COR-L47 (cell line): ENCODE data around the gene AMPD3.

Experiments used
- DNase-seq: peaks from one replicate; lab custom pipeline; 2025; lab: John Stamatoyannopoulos, UW

Gene AMPD3

DNA sequence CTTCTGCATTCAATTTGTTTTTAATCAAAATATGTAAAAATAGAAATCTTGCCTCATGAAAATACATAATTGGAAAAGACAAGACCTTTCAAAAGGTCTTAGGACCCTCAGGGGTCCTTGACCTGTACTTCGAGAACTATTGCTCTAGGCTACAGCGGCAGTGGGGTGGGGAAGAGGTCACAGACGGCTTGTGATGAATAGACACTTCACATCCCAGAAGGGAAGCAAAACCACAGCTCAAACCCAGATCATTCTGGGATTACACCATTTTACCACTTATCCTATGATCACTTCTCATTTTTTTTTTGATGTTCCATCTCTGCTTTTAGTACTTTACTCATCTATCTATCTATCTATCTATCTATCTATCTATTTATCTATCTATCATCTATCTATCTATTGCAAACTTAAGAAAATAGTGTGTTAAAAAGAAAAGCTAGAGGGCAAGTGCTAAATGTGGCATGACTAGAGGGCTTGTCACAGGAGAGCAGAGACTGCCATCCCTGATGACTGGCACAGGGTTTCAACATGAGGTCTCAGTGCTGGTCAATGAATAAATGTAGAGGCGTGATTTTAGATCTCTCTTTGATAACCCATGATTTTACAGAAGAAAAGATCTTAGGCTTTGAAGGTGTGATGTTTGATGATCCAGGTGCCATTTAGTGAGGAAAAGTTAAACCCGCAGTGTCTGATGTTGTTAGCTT lies 48.9 kb downstream of the AMPD3 start:
- no peak for DNase-seq

DNA sequence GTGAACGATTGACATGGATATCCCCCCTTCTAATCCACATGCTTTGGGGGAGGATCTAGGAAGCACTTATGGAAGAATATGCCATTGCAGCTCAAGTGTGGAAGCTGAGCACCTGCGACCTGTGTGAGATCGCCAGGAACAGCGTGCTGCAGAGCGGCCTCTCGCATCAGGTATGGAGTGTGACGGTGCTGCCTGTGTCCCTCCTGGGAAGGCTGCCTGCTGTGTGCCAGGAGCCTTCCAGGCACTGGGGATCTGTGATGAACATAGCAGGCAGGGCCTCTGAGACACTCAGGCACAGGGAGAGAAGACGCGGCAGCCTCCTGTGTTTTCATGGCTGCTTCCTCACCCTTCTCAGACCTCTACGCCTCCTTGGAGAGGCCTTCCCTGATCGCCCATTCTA lies 49.4 kb downstream of the AMPD3 start:
- no peak for DNase-seq

DNA sequence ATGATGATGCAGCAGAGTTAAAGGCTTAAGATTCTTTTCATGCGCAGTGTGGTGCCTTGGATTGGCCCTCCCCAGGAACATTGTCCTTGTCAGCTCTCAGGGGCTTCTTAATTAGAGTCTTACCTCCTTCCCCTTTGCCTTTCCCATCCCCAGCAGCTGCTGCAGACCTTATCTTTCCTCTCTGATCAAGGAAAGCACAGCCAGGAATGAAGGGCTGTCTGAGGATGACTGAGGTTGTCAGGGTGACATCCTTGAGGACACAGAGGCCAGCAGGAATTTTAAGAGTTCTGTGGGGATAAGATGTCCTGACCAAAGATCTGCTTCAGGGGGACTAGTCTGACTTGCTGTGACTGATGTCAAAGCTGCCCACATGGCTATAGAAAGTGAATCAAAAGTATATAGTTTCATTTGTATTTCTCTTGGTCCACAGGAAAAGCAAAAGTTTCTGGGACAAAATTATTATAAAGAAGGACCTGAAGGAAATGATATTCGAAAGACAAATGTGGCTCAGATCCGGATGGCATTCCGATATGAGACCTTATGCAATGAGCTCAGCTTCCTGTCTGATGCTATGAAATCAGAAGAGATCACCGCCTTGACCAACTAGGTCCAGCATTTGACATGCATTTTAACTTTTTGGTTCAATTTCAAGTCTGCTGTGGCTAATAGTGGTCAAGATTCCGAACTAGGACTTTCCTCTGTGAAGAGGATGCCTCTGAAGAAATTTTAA lies 50.4 kb downstream of the AMPD3 start:
- no peak for DNase-seq

DNA sequence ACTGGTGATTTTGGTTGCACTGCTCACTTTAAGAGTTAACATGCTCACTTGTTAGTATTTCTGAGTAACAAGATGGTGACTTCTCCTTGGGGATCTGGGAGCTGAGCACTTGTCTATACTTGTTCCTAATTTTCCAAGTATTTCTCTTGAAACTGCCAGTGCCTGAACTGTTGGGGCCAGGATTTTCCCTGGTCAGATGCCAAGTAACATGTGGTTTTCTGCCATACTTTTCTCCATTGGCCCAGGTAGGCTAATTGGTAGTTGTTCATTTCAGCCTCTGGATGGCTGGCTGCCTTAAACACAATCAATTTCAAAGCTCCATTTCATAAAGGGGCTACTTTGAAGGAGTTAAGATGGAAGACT lies 50.9 kb downstream of the AMPD3 start:
- DNase-seq = no peak

DNA sequence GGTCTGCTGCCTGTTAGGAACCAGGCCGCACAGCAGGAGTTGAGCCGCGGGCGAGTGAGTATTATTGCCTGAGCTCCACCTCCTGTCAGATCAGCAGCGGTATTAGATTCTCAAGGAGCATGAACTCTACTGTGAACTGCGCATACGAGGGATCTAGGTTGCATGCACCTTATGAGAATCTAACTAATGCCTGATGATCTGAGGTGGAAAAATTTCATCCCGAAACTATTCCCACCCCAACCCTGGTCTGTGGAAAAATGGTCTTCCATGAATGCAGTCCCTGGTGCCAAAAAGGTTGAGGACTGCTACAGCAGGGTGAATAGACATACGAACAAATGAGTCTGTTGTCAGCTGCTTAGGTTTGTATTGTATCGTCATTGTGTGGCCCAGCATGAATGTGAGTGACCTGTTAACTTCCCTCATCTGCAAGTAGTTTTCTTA lies 56.1 kb downstream of the AMPD3 start:
- DNase-seq = no peak

DNA sequence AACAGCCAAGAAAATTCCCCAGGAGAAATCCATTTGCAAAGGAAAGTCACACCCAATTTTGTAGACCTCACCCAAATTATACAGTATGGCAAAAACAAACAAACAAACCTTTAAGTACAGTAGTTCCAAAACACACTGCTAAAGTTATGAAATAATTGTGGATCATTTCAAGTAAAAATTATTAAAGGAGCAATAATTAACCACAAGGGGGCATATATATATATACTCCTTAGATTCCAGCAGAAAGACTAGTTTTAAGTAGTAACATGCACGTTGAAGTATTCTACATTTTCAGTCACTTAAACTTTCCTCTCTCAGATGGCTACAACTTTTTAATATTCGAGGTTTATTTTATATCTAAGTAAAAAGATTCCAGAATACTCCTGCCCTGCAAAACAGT lies 59.1 kb downstream of the AMPD3 start:
- peak; percentile 6 for DNase-seq

DNA sequence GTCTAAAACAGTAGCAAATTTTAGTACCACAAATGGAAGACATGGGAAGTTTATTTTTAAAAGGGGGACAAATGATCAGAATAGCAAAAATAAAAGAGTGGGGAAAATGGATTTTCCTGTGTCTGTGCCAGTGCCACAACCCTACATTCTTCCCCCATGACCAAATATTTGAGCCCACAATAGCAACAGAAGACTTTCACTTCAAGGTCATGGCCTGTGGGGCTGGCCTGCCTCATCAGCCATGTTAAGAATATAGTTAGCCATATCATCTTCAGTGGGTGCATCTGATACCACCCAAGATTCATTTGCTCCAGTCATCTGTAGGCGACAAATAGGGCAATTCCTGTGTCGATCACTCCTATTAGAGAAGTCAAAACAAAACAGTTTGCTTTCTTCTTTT lies 59.6 kb downstream of the AMPD3 start:
- DNase-seq = no peak

DNA sequence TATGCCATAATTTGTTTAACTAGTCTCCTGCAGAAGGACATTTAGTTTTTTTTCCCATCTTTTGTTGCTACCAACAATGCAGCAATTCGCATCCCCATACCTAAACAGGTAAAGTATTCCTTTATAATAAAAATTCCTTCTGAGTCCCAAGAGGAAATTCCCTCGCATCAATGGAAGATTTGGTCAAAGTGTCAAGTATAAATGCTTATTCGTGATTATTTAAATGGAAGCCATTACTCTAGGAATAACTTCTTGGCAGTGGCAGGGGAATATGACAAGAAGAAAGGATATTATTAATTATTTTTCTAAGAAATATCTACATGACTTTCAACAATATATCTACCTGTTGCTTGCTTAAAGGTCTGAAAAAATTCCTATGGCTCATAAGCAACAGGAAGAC lies 60.4 kb downstream of the AMPD3 start:
- DNase-seq = no peak

DNA sequence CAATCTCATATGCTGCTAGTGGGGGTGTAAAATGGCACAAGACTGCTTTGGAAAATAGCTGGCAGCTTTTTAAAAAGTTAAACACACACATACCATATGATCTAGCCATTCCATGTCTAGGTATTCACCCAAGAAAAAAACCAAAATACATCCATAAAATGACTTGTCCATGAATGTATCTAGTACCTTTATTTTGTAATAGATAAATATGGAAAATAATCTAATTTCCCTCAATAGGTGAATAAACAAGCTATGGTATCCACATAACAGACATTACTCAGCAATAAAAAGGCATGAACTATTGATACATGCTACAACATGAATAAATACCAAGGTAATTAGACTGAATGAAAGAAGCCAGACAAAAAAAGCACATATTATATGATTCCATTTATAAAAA lies 63.1 kb downstream of the AMPD3 start:
- no peak for DNase-seq

DNA sequence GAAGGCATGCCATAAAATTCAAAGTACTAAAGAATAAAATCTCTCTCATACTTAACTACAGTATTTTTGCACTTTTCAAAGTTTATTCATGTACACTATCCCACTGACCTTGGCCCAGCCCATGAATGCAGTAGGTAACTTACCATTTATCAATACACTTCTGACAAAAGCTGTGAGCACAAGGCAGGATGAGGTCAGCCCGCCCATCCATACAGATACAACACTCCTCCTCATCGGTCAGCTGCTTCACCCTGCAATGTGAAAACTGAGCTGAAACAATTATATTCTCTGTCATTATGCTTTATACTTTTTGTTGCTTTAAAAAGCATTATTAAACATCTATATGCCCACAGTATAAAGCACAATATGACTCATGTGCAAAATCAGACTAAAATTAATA lies 63.8 kb downstream of the AMPD3 start:
- no peak for DNase-seq

DNA sequence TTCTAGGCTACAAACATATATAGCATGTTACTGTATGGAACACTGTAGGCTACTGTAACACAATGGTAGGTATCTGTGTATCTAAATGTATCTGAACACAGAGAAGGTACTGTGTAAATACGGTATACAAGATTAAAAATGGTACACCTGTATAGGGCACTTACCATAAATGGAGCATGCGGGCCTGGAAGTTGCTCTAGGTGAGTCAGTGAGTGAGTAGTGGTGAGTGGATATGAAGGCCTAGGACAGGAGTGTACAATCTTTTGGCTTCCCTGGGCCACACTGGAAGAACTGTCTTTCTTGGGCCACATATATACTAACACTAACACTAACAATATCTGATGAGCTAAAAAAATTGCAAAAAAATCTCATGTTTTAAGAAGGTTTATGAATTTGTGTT lies 64.6 kb downstream of the AMPD3 start:
- no peak for DNase-seq

DNA sequence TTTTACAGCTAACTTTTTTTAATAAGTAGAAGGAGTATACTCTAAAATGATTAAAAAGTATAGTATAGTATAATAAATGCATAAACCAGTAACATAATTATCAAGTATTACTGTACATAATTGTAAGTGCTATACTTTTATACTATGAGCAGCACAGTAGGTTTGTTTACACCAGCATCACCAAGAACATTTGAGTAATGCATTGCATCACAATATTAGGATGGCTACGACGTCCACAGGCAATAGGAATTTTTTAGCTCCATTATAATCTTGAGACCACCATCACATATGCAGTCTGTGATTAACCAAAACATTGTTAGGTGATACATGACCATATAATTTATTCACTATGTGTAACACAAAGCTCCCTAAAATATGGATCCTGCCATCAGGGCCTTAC lies 65.5 kb downstream of the AMPD3 start:
- DNase-seq = no peak

DNA sequence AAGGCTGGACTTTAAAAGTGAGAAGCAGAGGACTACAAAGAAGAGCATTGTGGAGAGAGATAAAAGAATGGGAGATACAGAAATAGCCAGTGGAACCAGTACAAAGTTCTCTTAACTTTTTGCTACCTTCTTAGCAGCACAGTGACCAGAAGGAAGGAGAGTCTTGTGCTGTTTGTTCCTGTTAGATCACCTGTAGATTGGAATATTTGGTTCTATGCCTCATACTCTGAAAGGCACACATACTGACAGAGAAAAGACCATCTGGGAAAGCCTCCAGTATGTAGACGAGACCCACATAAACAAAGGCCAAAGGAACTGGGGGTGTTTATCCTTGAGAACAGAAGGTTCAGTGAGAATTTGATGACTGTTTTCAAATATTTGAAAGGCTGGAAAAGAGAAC lies 67.2 kb downstream of the AMPD3 start:
- DNase-seq = no peak

DNA sequence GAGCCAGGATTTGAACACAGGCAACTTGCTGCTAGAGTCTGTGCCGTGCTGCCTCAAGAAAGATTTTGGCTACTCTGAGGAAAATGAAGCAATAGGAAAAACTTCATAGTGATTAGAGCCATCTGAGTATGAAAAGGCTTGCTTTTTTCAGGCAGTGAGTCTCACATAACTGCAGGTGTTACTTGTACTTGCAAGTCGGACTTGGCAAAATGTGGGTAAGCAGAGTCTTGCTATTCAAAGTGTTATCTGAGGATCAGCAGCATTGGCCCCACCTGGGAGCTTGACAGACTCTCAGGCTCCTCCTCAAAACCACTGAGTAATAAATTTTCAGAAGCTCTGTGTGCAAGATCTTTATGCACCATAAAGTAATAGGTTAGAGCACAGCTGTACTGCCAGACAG lies 67.9 kb downstream of the AMPD3 start:
- no peak for DNase-seq

DNA sequence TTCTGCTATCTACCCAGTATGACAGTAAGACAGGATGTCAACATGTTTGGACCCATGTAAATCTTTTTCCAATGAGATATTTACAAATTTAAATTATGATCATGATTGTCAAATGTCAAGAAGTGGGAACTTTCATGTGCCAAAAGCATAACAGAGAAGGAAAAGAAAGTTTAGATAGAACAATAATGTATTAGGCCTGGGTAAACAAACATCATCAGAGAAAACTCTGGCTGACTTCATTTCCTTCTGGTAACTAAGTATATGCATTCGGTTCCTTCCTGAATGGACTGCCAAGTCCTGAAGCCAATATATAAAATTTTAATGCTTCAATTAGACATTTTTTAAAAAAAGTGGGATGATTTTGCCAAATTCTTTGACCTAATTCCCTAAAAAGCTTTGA lies 69.4 kb downstream of the AMPD3 start:
- DNase-seq = no peak

DNA sequence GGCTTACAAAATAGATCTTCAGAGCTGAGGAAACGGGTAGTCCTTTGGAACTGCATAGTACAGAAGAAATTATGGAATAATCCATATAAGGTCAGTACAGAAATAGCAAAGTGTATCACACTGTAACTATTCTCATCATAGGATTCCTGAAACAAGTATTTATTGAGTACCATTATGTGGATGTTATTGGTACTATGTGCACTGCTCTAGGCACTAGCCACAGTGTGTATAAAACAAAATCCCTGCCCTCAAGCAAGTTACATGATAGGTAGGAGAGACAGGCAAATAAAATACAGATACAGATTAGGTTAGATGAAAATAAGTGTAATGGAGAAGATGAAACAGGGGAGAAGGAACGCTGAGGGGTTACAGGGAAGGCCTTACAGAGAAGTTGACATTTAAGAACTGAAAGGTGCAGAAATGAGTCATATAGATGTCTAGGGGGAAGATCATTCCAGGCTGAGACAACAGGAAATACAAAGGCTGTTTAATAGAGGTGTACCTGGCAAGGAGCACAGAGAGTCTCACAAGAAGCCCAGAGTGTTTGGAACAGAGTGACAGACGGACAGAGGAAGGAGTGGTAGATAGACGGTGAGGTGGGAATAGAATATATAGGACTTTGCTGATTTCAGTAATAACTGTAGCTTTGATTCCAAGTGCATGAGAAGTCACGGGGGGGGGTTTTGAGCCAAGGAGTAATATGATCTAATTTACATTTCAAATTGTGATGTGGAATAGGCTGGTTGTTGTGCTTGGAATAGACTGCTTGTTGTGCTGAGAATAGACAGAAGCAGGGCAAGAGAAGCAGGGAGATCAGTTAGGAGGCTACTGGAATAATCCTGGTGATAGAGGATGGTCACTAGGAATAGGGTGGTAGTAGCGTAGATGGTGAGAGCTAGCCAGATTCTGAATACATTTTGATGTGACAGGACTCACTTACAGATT lies 72.2 kb downstream of the AMPD3 start:
- no peak for DNase-seq

DNA sequence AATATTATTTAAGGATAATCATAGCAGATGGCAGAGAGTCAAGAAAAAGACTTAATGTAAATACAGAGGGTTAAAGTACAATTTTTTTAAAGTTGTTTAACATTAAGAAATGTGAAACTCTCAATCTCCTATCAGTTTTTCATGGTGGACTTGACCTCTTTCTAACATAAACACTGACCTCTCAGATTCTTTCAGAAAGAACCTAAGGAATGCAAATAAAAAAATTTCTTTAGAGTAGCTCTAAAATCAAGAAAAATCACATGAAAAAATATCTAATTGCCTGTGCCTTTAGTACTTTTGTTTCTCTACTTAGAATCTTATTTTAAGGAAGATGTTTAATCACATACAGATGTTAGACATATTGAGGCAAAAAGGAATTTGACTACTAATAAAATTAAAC lies 73.1 kb downstream of the AMPD3 start:
- no peak for DNase-seq

DNA sequence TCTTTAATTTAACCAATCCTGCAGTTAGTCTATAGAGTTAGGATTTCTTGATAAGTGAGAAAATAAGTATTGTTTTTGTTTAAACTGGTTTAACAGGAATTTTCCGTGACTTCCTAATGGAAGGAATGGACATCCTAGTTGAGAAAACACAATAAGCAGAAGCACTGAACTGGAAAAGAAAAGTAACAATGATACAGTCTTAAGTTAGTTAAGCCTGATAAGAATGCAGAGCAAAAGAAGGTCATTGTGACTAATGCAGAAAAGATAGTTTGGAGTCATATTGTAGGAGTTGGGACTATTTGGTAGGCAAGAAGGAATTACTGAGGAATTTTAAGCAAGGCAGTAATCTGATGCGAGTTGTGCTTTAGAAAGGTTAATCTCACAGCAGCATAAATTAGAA lies 74.2 kb downstream of the AMPD3 start:
- no peak for DNase-seq

DNA sequence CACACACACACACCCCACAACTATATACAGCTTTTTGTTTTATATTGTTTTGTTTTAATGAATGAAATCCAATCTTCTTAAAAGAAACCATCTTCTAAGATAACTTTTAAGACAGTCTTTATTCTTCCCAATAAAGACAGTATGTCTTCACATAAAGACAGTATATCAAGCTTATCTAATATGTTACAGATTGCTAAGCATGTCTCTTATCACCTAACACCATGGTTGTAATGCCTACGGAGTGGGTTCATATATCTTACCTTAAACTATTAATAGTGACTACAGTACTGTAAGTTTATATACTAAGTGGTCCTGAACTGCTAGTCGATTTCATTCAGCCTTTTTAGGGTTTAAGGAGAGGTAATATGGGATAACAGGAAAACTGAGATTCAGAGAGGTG lies 77.5 kb downstream of the AMPD3 start:
- no peak for DNase-seq

DNA sequence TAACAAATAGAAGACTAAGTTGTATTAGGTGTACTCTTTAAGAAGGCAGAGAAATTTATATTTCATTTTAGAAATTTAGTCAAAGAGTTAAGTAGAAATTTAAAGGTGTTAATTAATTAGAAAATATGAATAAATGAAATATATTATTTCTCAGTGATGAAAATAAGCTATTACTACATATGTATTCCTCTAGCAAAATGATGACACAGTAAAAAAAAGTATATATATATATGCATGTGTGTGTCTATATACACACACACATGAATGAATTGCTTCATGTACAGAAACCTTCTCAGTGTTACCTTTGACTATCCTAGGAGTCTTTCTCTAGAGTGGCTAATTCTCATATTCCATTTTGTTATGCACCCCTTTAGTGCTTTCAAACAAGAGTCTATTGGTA lies 78.3 kb downstream of the AMPD3 start:
- DNase-seq = no peak

DNA sequence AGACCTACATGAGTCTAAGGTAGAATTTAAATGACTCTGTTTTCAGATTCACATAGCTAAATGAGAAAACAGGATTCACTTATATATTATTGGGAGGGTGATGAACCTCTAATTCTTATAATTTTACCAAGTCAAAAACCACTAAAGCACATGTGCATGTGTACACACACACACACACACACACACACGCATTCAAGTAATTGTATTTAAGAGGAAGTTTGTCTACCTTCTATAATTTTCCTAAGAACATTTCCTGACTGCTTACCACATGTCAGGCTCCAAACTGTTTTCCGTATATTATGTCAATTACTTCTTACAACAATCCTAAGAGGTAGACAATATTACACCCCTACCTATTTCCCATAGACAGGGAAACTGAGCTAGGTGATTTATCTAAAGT lies 79.3 kb downstream of the AMPD3 start:
- no peak for DNase-seq

DNA sequence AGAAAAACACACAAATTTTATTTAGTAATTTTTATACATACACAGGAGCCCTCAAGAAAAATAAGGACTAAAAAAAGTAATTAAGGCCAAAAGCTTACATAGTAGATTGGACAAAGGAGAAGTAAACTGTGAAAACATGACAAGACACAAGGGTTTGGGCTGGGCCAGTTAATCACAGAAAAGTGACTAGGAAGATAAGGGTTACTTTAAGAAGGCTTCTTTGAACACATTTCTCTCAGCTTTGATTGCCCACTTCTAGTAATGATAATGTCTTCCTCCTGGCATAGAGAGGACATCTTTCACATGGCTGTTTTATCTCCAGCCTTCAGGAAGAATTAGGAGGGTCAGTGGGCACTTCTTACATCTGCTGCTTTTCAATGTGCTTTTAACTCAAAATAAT lies 82.5 kb downstream of the AMPD3 start:
- no peak for DNase-seq

DNA sequence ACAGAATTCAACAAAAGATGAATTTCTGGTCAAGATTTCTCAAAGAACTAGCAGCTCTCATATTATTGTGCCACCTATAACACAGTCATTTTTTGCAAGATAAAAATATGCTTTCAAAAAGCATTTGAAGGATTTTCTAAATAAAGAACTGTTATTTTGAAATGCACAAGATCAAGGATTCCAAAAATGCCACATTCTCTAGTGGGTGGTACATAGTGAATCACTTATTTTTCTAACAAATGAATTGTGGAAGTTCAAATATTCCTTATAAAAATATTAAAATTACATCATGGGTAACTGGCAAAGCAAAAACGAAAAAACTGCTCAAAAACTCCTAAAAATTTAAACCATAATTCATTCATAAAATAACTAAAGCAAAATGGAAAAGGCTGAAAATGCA lies 83.9 kb downstream of the AMPD3 start:
- no peak for DNase-seq
